NT2/D1 (cell line): Measurements from ENCODE around the gene SSTR1.

Experiments used
- YY1 ChIP-seq: IDR thresholded peaks from 2 replicates; pipeline ENCODE4 v1.6.1; 2011; ENCODE audit not compliant: insufficient read length, insufficient read depth
- ZNF274 ChIP-seq: IDR thresholded peaks from 2 replicates; pipeline ENCODE4 v1.6.1; 2011; ENCODE audit warnings: mild to moderate bottlenecking, low read depth, low read length

DNA sequence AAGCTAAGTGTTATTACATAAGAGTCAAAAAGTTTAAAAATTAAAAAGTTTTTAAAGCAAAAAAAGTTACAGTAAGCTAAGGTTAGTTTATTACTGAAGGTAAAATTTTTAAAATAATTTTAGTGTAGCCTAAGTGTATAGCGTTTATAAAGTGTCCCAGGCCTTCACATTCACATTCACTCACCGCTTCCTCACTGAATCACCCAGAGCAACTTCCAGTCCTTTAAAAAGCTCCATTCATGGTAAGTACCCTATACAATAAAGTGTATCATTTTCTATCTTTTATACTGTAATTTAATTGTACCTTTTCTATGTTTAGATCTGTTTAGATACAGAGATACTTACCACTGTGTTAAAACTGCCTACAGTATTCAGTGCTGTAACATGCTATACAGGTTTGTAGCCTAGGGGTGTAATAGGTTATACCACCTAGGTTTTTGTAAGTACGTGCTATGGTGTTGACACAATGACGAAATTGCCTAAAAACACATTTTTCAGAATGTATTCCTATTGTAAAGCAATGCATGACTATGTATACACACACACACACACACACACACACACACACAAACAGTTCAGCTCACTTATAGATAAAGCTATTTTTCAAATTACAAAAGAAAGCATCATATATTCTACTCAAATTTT lies 44.5 kb downstream of the SSTR1 start:
- TF ChIP-seq ZNF274 (no peak), YY1 (no peak)
